ENCODE results near the gene L2HGDH. TPM values are rescaled to one million over a fixed set of nuclear protein-coding genes. Genes with fewer than 3 reads are reported as not detected.

Gene L2HGDH
- total RNA-seq, 1 experiment from 2014 or later: 22.6 TPM

GRCh38 chr14:50348933-50349332, 36.9 kb upstream of the L2HGDH start:
- H2BK120ac ChIP-seq (ENCODE audit: low read depth, low read length, poor library complexity, severe bottlenecking): no peak overlapping the region
- H3K27me3 Mint-ChIP-seq (ENCODE audit: low read depth): no peaks in the 10 kb centered on the region; the same call in 1 of the 2 replicates
- H4K91ac ChIP-seq (ENCODE audit: insufficient read length, low read depth, low read length): no peak overlapping the region
- DNase-seq: no peak
- H2BK12ac ChIP-seq (ENCODE audit: insufficient read length, low read depth, low read length): no peak overlapping the region
- no peak overlapping the region for H3K56ac ChIP-seq (ENCODE audit: insufficient read length, low read depth, low read length)
- H3K4me2 ChIP-seq (ENCODE audit: insufficient read depth, insufficient read length, low read length): no peak overlapping the region
- no peak overlapping the region for H4K8ac ChIP-seq (replicated peaks; ENCODE audit: insufficient read length, low read depth, low read length)
- H3K27ac ChIP-seq (ENCODE audit: insufficient read length, low read depth, low read length): no peak overlapping the region
- H3T11ph ChIP-seq (ENCODE audit: low read length): no peak overlapping the region
- H3K27me3 ChIP-seq (ENCODE audit: insufficient read depth, low read length): no peaks in the 10 kb centered on the region
- no peak overlapping the region for H3K4me3 Mint-ChIP-seq
- no peaks in the 10 kb centered on the region; the same call in 1 of the 2 replicates for H3K79me2 ChIP-seq (ENCODE audit: insufficient read depth, low read length)
- no peak overlapping the region for H3K23ac ChIP-seq (ENCODE audit: insufficient read length, low read depth, low read length)
- no peak overlapping the region for H3K27ac Mint-ChIP-seq
- no peaks in the 10 kb centered on the region for H3K9me3 ChIP-seq (ENCODE audit: control insufficient read depth, low read depth, low read length)
- H3K79me1 ChIP-seq (ENCODE audit: insufficient read depth, low read depth, low read length, poor library complexity, severe bottlenecking): no peaks in the 10 kb centered on the region
- no peak for TF ChIP-seq CTCF (conservative IDR thresholded peaks at IDR 0.05)
- H3K9me3 Mint-ChIP-seq: no peaks in the 10 kb centered on the region
- no peaks in the 10 kb centered on the region; the same call in 1 of the 2 replicates for H3K4me1 ChIP-seq (ENCODE audit: insufficient read depth, low read length)
- H3K4me1 Mint-ChIP-seq: peaks cover 8 to 17% of the 10 kb centered on the region in 2 experiments
- no peaks in the 10 kb centered on the region for H3K36me3 Mint-ChIP-seq (ENCODE audit: insufficient read depth in 1 of 3, low read depth in 3 of 3)
- no peaks in the 10 kb centered on the region for H4K20me1 ChIP-seq (ENCODE audit: control insufficient read depth, insufficient read depth, insufficient read length)
- H3K23me2 ChIP-seq (ENCODE audit: insufficient read length, low read depth, low read length, poor library complexity, severe bottlenecking): no peaks in the 10 kb centered on the region
- no peak overlapping the region for H2BK5ac ChIP-seq (ENCODE audit: insufficient read length, low read length)
- H2AK5ac ChIP-seq (ENCODE audit: insufficient read length, low read length): no peak overlapping the region
- H3K4ac ChIP-seq (ENCODE audit: low read depth, low read length): no peak overlapping the region
- no peak overlapping the region for H2AFZ ChIP-seq (ENCODE audit: low read length)
- no peak overlapping the region for H2BK15ac ChIP-seq (ENCODE audit: low read depth, low read length)
- no peak overlapping the region for H2BK20ac ChIP-seq (ENCODE audit: low read depth, low read length, poor library complexity, severe bottlenecking)
- no peak overlapping the region for H4K5ac ChIP-seq (ENCODE audit: insufficient read length, low read depth, low read length)
- H3K9ac ChIP-seq (ENCODE audit: extremely low read depth, insufficient read length, low read length): no peak overlapping the region
- H3K14ac ChIP-seq (ENCODE audit: insufficient read depth, low read length): no peak overlapping the region
- no peak overlapping the region for H3K18ac ChIP-seq (ENCODE audit: insufficient read length, low read depth, low read length)

All from H9 (cell line).